GM19438 (cell line): ENCODE data around the gene PCDHGB2.
"Not testable (repeated sequence)": the region's sequence is repeated elsewhere in the genome, so short reads cannot be mapped to it uniquely, and the experiment has no call there.

Experiments used
- ATAC-seq: cut with Tn5 transposase; IDR thresholded peaks from one replicate; pipeline ENCODE4 v1.9.1; 2021; ENCODE audit warnings: low read depth; ENCODE audit not compliant: unreplicated experiment

Gene PCDHGB2

DNA sequence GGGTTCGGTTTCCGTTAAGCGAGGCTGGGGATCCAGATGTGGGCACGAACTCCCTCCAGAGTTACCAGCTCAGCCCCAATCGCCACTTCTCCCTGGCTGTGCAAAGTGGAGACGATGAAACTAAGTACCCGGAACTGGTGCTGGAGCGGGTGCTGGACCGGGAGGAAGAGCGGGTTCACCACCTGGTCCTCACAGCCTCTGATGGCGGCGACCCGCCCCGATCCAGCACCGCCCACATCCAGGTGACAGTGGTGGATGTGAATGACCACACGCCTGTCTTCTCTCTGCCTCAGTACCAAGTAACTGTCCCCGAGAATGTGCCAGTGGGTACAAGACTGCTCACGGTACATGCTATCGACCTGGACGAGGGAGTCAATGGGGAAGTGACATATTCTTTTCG lies 23.6 kb downstream of the PCDHGB2 start:
- ATAC-seq, result no peak

DNA sequence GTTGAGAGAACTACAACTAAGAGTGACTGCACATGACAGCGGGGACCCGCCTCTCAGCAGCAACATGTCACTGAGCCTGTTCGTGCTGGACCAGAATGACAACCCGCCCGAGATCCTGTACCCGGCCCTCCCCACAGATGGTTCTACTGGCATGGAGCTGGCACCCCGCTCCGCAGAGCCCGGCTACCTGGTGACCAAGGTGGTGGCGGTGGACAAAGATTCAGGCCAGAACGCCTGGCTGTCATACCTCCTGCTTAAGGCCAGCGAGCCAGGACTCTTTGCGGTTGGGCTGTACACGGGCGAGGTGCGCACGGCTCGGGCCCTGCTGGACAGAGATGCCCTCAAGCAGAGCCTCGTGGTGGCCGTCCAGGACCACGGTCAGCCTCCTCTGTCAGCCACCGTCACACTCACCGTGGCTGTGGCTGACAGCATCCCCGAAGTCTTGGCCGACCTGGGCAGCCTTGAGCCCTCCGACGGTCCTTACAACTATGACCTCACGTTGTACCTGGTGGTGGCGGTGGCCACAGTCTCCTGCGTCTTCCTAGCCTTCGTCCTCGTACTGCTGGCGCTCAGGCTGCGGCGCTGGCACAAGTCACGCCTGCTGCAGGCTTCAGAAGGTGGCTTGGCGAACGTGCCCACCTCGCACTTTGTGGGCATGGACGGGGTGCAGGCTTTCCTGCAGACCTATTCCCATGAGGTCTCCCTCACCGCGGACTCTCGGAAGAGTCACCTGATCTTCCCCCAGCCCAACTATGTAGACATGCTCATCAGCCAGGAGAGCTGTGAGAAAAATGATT lies 24.9 kb downstream of the PCDHGB2 start:
- no peak for ATAC-seq

DNA sequence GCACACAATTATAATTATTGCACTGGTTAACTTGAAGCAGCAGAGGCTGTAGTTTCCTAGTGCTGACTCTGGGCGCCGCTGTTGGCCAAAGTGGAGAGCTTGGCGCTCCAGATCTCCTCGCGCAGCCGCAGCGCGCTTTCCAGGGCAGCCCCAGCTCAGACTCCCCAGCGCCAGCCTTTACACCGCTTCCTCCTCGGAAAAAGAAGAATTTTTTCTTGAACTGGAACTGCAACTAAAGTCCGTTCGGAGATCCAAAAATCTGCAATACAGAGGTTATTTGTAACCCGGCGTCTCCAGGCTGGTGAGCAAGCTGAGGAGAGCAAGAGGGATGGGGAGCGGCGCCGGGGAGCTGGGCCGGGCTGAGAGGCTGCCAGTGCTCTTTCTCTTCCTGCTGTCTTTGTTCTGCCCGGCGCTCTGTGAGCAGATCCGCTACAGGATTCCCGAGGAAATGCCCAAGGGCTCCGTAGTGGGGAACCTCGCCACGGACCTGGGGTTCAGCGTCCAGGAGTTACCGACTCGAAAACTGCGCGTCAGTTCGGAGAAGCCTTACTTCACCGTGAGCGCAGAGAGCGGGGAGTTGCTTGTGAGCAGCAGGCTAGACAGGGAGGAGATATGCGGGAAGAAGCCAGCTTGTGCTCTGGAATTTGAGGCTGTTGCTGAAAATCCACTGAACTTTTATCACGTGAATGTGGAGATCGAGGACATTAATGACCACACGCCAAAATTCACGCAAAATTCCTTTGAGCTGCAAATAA lies 27.9 kb downstream of the PCDHGB2 start, which contains the start of gene PCDHGB4:
PCDHGB4 (plus strand) TSS at position 142 of the 755 bp plus-strand sequence; CDS start at position 329, 187 bp downstream.
- ATAC-seq, result peak; percentile 89

DNA sequence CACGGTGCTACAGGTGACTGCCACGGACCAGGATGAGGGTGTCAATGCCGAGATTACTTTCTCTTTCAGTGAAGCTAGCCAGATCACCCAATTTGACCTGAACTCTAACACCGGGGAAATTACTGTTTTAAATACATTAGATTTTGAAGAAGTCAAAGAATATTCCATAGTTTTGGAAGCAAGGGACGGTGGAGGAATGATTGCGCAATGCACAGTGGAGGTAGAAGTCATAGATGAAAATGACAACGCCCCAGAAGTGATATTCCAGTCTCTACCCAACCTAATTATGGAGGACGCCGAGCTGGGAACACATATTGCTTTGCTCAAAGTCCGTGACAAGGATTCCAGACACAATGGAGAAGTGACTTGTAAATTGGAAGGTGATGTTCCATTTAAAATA lies 28.9 kb downstream of the PCDHGB2 start:
- no peak for ATAC-seq

DNA sequence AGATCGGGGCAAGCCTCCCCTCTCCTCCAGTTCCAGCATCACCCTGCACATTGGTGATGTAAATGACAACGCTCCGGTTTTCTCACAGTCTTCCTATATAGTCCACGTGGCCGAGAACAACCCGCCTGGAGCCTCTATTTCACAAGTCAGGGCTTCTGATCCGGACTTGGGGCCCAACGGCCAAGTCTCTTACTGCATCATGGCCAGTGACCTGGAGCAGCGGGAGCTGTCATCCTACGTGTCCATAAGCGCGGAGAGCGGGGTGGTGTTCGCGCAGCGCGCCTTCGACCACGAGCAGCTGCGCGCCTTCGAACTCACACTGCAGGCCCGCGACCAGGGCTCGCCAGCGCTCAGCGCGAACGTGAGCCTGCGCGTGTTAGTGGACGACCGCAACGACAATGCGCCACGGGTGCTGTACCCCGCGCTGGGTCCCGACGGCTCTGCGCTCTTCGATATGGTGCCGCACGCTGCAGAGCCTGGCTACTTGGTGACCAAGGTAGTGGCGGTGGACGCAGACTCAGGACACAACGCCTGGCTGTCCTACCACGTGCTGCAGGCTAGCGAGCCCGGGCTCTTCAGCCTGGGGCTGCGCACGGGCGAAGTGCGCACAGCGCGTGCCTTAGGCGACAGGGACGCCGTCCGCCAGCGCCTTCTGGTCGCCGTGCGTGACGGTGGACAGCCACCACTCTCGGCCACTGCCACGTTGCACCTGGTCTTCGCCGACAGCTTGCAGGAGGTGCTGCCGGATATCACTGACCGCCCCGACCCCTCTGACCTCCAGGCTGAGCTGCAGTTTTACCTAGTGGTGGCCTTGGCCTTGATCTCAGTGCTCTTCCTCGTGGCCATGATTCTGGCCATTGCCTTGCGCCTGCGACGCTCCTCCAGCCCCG lies 29.6 kb downstream of the PCDHGB2 start:
- ATAC-seq, result no peak

DNA sequence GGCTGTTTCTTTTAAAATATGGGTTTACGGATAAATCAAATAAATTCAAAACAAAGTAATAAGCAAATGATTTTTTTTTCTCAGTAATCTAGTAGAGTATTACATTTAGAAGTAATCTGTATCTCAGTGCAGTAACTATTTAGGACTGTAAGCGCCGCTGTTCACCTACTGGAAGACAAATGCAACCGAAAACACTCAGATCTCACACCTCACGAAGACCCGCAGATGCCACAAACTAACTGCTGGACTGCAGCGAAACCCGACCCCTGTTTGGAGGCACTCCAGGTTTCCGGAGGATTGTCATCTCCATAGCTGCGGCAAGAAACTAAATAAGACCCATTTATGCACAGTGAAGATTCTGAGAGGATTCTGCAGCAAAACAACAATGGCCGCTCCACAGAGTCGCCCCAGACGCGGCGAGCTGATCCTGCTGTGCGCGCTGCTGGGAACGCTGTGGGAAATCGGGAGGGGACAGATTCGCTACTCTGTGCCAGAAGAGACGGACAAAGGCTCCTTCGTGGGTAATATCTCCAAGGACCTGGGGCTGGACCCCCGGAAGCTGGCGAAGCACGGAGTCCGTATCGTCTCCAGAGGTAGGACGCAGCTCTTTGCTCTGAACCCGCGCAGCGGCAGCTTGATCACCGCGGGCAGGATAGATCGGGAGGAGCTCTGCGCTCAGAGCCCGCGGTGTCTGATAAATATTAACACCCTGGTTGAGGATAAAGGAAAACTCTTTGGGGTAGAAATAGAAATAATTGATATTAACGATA lies 32.8 kb downstream of the PCDHGB2 start, which contains the start of gene PCDHGA8:
PCDHGA8 (plus strand) TSS at position 205 of the 770 bp plus-strand sequence; CDS start at position 386, 181 bp downstream.
- ATAC-seq, result no peak

DNA sequence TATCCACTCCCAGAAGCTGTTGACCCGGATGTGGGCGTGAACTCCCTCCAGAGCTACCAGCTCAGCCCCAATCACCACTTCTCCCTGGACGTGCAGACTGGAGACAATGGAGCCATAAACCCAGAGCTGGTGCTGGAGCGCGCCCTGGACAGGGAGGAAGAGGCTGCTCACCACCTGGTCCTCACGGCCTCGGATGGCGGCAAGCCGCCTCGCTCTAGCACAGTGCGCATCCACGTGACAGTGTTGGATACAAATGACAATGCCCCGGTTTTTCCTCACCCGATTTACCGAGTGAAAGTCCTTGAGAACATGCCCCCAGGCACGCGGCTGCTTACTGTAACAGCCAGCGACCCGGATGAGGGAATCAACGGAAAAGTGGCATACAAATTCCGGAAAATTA lies 33.5 kb downstream of the PCDHGB2 start:
- no peak for ATAC-seq

DNA sequence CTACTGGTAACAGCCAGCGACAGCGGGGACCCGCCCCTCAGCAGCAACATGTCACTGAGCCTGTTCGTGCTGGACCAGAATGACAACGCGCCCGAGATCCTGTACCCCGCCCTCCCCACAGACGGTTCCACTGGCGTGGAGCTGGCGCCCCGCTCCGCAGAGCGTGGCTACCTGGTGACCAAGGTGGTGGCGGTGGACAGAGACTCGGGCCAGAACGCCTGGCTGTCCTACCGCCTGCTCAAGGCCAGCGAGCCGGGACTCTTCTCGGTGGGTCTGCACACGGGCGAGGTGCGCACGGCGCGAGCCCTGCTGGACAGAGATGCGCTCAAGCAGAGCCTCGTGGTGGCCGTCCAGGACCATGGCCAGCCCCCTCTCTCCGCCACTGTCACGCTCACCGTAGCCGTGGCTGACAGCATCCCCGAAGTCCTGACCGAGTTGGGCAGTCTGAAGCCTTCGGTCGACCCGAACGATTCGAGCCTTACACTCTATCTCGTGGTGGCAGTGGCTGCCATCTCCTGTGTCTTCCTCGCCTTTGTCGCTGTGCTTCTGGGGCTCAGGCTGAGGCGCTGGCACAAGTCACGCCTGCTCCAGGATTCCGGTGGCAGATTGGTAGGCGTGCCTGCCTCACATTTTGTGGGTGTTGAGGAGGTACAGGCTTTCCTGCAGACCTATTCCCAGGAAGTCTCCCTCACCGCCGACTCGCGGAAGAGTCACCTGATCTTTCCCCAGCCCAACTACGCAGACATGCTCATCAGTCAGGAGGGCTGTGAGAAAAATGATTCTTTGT lies 34.8 kb downstream of the PCDHGB2 start:
- not testable (repeated sequence) for ATAC-seq

DNA sequence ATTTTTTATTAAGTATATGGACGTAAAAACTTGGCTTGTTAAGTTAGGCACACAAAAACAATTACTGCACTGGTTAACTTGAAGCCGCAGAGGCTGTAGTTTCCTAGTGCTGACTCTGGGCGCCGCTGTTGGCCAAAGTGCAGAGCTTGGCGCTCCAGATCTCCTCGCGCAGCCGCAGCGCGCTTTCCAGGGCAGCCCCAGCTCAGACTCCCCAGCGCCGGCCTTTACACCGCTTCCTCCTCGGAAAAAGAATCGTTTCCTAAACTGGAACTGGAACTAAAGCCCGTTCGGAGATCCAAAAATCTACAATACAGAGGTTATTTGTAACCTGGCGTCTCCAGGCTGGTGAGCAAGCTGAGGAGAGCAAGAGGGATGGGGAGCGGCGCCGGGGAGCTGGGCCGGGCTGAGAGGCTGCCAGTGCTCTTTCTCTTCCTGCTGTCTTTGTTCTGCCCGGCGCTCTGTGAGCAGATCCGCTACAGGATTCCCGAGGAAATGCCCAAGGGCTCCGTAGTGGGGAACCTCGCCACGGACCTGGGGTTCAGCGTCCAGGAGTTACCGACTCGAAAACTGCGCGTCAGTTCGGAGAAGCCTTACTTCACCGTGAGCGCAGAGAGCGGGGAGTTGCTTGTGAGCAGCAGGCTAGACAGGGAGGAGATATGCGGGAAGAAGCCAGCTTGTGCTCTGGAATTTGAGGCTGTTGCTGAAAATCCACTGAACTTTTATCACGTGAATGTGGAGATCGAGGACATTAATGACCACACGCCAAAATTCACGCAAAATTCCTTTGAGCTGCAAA lies 38.2 kb downstream of the PCDHGB2 start, which contains the start of gene PCDHGB5:
PCDHGB5 (plus strand) TSS at position 192 of the 796 bp plus-strand sequence; CDS start at position 373, 181 bp downstream.
- ATAC-seq, result peak; percentile 97

DNA sequence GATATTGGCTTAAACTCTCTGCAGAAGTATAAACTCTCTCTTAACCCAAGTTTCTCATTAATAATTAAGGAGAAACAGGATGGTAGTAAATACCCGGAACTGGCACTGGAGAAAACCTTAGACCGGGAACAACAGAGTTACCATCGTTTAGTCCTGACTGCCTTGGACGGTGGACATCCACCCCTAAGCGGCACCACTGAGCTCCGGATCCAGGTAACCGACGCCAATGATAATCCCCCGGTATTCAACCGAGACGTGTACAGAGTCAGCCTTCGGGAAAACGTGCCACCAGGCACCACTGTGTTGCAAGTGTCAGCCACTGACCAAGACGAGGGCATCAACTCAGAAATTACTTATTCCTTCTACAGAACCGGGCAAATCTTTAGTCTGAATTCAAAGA lies 38.8 kb downstream of the PCDHGB2 start:
- ATAC-seq, result no peak

DNA sequence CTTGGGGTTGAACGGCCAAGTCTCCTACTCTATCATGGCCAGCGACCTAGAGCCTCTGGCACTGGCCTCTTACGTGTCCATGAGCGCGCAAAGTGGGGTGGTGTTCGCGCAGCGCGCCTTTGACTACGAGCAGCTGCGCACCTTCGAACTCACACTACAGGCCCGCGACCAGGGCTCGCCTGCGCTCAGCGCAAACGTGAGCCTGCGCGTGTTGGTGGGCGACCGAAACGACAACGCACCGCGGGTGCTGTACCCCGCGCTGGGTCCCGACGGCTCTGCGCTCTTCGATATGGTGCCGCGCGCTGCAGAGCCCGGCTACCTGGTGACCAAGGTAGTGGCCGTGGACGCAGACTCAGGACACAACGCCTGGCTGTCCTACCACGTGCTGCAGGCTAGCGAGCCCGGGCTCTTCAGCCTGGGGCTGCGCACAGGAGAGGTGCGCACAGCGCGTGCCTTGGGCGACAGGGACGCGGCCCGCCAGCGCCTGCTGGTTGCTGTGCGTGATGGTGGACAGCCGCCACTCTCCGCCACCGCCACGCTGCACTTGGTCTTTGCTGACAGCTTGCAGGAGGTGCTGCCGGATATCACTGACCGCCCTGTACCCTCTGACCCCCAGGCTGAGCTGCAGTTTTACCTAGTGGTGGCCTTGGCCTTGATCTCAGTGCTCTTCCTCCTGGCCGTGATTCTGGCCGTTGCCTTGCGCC lies 39.9 kb downstream of the PCDHGB2 start:
- ATAC-seq, result no peak

DNA sequence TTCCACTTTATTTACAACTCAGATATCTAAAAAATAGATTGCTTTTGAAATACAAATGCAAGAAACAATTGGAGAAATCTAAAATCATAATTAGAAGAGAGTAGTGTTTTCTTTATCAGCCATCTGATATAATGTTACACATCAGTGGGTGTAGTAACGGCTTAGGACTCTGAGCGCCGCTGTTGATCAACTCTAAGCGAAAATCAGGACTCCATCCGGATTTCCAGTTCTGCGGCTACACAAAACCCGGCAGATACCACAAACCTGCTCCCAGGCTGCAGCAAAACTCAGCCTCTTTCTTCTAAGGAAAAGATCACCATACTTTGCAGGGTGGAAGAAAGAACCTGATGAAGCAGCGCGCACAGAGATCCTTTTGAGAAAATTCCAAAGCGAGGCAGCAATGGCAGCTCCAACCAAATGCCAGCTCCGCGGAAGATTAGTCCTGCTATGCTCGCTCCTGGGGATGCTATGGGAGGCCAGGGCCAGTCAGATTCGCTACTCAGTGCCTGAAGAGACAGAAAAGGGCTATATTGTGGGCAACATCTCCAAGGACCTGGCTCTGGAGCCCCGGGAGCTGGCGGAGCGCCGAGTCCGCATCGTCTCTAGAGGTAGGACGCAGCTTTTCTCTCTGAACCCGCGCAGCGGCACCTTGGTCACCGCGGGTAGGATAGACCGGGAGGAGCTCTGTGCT lies 42.9 kb downstream of the PCDHGB2 start, which contains the start of gene PCDHGA9:
PCDHGA9 (plus strand) TSS at position 226 of the 691 bp plus-strand sequence; CDS start at position 401, 175 bp downstream.
- ATAC-seq, result no peak

DNA sequence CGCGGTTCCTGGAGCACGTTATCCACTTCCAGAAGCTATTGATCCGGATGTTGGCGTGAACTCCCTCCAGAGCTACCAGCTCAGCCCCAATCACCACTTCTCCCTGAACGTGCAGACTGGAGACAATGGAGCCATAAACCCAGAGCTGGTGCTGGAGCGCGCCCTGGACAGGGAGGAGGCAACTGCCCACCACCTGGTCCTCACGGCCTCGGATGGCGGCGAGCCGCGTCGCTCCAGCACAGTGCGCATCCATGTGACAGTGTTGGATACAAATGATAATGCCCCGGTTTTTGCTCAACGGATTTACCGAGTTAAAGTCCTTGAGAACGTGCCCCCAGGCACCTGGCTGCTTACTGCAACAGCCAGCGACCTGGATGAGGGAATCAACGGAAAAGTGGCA lies 43.6 kb downstream of the PCDHGB2 start:
- no peak for ATAC-seq

DNA sequence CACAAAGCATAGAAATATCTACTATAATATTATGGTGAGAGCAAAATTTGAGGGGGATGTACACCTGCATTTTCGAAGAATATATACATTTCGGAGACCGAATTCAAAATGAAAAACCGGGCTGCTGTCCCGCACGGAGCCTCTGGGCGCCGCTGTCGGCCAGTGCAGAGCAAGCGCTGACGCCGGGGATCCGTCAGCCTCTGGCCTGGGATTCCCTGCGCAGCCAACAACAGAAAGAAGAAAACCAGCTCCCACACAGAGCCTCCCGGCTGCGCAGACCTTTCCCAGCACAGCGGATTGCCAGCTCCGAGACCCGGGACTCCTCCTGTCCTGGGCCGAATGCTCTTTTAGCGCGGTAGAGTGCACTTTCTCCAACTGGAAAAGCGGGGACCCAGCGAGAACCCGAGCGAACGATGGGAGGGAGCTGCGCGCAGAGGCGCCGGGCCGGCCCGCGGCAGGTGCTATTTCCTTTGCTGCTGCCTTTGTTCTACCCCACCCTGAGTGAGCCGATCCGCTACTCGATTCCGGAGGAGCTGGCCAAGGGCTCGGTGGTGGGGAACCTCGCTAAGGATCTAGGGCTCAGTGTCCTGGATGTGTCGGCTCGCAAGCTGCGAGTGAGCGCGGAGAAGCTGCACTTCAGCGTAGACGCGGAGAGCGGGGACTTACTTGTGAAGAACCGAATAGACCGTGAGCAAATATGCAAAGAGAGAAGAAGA lies 48.2 kb downstream of the PCDHGB2 start, which contains the start of gene PCDHGB6:
PCDHGB6 (plus strand) TSS at position 232 of the 716 bp plus-strand sequence; CDS start at position 414, 182 bp downstream.
- peak; percentile 76 for ATAC-seq

DNA sequence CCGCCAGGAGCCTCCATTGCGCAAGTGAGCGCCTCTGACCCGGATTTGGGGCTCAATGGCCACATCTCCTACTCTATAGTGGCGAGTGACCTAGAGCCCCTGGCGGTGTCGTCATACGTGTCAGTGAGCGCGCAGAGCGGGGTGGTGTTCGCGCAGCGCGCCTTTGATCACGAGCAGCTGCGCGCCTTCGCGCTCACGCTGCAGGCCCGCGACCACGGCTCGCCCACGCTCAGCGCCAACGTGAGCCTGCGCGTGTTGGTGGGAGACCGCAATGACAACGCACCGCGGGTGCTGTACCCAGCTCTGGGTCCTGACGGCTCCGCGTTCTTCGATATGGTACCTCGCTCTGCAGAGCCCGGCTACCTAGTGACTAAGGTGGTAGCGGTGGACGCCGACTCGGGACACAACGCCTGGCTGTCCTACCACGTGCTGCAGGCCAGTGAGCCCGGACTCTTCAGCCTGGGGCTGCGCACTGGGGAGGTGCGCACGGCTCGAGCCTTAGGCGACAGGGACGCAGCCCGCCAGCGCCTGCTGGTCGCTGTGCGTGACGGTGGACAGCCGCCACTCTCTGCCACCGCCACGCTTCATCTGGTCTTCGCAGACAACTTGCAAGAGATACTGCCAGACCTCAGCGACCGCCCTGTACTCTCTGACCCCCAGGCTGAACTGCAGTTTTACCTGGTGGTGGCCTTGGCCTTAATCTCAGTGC lies 50.0 kb downstream of the PCDHGB2 start:
- ATAC-seq, result no peak
